Right atrium auricular region (tissue), 2 donors: ENCODE data around the gene JPH3. TPM values are rescaled to one million over a fixed set of nuclear protein-coding genes. Genes with fewer than 3 reads are reported as not detected.

Experiments
- DNase-seq: peaks from one replicate; pipeline ENCODE4 v3.0.0-alpha.2; 2019; ENCODE audit warnings: low spot score
- H3K27ac ChIP-seq, 2 donors: fragments of 200-600 bp; sonication (generic); 1 replicate in 1 of 2; 2 replicates in 1 of 2; pipeline ENCODE4 v1.5.1; 2016 to 2019
- H3K27me3 ChIP-seq, 2 donors: fragments of 200-600 bp; sonication (generic); one replicate each; pipeline versions ENCODE4 v1.5.1 to v1.6.0; 2017 to 2019
- H3K36me3 ChIP-seq: fragments of 200-600 bp; sonication (generic); one replicate; pipeline ENCODE4 v1.5.1; 2016
- H3K4me1 ChIP-seq, 2 donors: fragments of 200-600 bp; sonication (generic); one replicate each; pipeline versions ENCODE4 v1.5.1 to v1.6.0; 2017 to 2019
- H3K4me3 ChIP-seq, 2 donors: fragments of 200-600 bp; sonication (generic); 1 replicate in 1 of 2; 2 replicates in 1 of 2; pipeline ENCODE4 v1.5.1; 2017 to 2019; ENCODE audit warnings: mild to moderate bottlenecking in 1 of 2, moderate library complexity in 1 of 2
- H3K9me3 ChIP-seq, 2 donors: fragments of 200-600 bp; sonication (generic); one replicate each; pipeline ENCODE4 v1.5.1; 2019
- CTCF ChIP-seq, 2 donors: fragments of 200-600 bp; sonication (generic); IDR thresholded peaks; one replicate each; pipeline ENCODE4 v1.5.1; 2019; ENCODE audit warnings: antibody characterized with exemption in 2 of 2
- total RNA-seq, 2 donors: library from RNA; depleted of rRNA; stranded (reverse); fragments of >200 nt; gene quantifications; one replicate each; pipeline ENCODE4 v1.1.0, GENCODE V29; 2016

Gene JPH3
- total RNA-seq, 2 donors from 2014 or later = 0.08 to 0.11 TPM

- Histone ChIP-seq H3K27me3 (no peaks in the 10 kb centered on the region), H3K4me1 (no peaks in the 10 kb centered on the region), H3K27ac (no peak overlapping the region), H3K36me3 (peaks cover 12% of the 10 kb centered on the region), H3K9me3 (no peaks in the 10 kb centered on the region), H3K4me3 (no peak overlapping the region)
- no peak for DNase-seq
- TF ChIP-seq CTCF (IDR thresholded peaks at IDR 0.05) = no peak
Measured at GRCh38 chr16:87703071-87703470, 100.8 kb downstream of the JPH3 start.

DNA sequence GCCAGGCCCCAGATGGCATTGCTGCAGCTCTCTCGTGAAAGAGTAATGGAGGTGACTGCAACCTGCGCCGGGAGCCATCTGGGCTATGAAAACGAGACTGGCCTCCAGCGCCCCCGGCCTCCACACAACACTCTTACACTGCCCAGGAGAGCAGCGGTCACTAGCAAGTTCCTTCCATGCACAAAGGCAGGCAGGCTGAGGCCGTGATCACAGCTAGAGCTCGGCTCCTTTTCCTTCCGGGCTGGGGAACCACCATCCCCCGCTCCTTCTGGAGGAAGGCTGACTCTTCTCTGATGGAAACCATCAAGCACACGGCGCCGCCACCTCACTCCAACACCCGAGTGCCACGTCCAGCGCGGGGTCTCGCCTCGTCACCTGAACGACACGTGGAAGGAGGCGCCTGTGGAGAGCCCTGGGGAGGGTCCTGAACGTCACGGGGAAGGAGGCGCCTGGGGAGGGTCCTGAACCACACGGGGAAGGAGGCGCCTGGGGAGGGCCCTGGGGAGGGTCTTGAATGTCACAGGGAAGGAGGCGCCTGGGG lies 101.6 kb downstream of the JPH3 start:
- Histone ChIP-seq H3K36me3 (peaks cover 20% of the 10 kb centered on the region), H3K27ac (no peak overlapping the region), H3K27me3 (no peaks in the 10 kb centered on the region), H3K9me3 (no peaks in the 10 kb centered on the region), H3K4me1 (no peaks in the 10 kb centered on the region), H3K4me3 (no peak overlapping the region)
- DNase-seq = no peak
- no peak for TF ChIP-seq CTCF (IDR thresholded peaks at IDR 0.05)

- no peak for TF ChIP-seq CTCF (IDR thresholded peaks at IDR 0.05)
- H3K36me3 ChIP-seq = peaks cover 25% of the 10 kb centered on the region
- DNase-seq = no peak
Measured at GRCh38 chr16:87704754-87705353, 102.5 kb downstream of the JPH3 start.

GRCh38 chr16:87705771-87706277 lies 103.5 kb downstream of the JPH3 start:
- no peak for DNase-seq
- no peaks in the 10 kb centered on the region for H3K27me3 ChIP-seq
- H3K36me3 ChIP-seq = peaks cover 29% of the 10 kb centered on the region
- H3K9me3 ChIP-seq = no peaks in the 10 kb centered on the region
- H3K4me1 ChIP-seq = no peaks in the 10 kb centered on the region
- no peak overlapping the region for H3K27ac ChIP-seq
- TF ChIP-seq CTCF (IDR thresholded peaks at IDR 0.05) = no peak
- no peak overlapping the region for H3K4me3 ChIP-seq

More at GRCh38 chr16:87704754-87705353, 102.5 kb downstream of the JPH3 start:
- H3K27ac ChIP-seq = no peak overlapping the region
- H3K4me3 ChIP-seq = no peak overlapping the region
- no peaks in the 10 kb centered on the region for H3K27me3 ChIP-seq
- no peaks in the 10 kb centered on the region for H3K9me3 ChIP-seq
- H3K4me1 ChIP-seq = no peaks in the 10 kb centered on the region

GRCh38 chr16:87706278-87707000 lies 104.1 kb downstream of the JPH3 start:
- H3K9me3 ChIP-seq = no peaks in the 10 kb centered on the region
- TF ChIP-seq CTCF (IDR thresholded peaks at IDR 0.05) = no peak
- H3K27me3 ChIP-seq = no peaks in the 10 kb centered on the region
- peaks cover 32% of the 10 kb centered on the region for H3K36me3 ChIP-seq
- no peak for DNase-seq
- no peak overlapping the region for H3K27ac ChIP-seq
- H3K4me1 ChIP-seq = no peaks in the 10 kb centered on the region
- H3K4me3 ChIP-seq = no peak overlapping the region
